ENCODE measurements around the gene B3GLCT. TPM values are rescaled to one million over a fixed set of nuclear protein-coding genes. Genes with fewer than 3 reads are reported as not detected.

Gene B3GLCT
- total RNA-seq, 1 experiment from 2014 or later, result 1.1 TPM

GRCh38 chr13:31162151-31163008, 37.4 kb upstream of the B3GLCT start:
- Histone ChIP-seq H3K4me2 (ENCODE audit: low read depth, low read length, poor library complexity, severe bottlenecking) (peak overlapping the region; percentile 86), H3K79me2 (ENCODE audit: low read length) (peaks cover 44% of the 10 kb centered on the region)

GRCh38 chr13:31166591-31166990, 33.2 kb upstream of the B3GLCT start:
- H3K79me2 ChIP-seq (ENCODE audit: low read length), result peaks cover 2% of the 10 kb centered on the region
- no peaks in the 10 kb centered on the region for H3K27me3 ChIP-seq (ENCODE audit: low read length)
- H3K9me3 ChIP-seq (ENCODE audit: low read length), result no peaks in the 10 kb centered on the region
- H2AFZ ChIP-seq (ENCODE audit: low read length), result no peak overlapping the region
- no peak overlapping the region for H3K9ac ChIP-seq (ENCODE audit: low read length)
- H3K4me3 ChIP-seq (ENCODE audit: low read length), result no peak overlapping the region
- no peaks in the 10 kb centered on the region for H3K9me2 ChIP-seq (replicated peaks; ENCODE audit: insufficient read depth, low read length)
- H3K4me2 ChIP-seq (ENCODE audit: low read depth, low read length, poor library complexity, severe bottlenecking), result no peak overlapping the region
- peaks cover 11% of the 10 kb centered on the region for H3K4me1 ChIP-seq (ENCODE audit: low read length)
- DNase-seq, result no peak
- no peak overlapping the region for H3K27ac ChIP-seq (ENCODE audit: low read length)
- no peaks in the 10 kb centered on the region for H4K20me1 ChIP-seq (ENCODE audit: insufficient read depth, low read depth, low read length)
- H3K36me3 ChIP-seq (ENCODE audit: insufficient read depth, low read length), result no peaks in the 10 kb centered on the region

More at GRCh38 chr13:31162151-31163008, 37.4 kb upstream of the B3GLCT start:
- Histone ChIP-seq H3K4me3 (ENCODE audit: low read length) (peak overlapping the region; percentile 94), H3K27me3 (ENCODE audit: low read length) (no peaks in the 10 kb centered on the region), H3K9me2 (replicated peaks; ENCODE audit: insufficient read depth, low read length) (no peaks in the 10 kb centered on the region), H3K27ac (ENCODE audit: low read length) (peak overlapping the region; percentile 54; the same call in 1 of the 2 replicates), H3K9me3 (ENCODE audit: low read length) (no peaks in the 10 kb centered on the region), H3K36me3 (ENCODE audit: insufficient read depth, low read length) (peaks cover 13% of the 10 kb centered on the region; the same call in 1 of the 2 replicates), H3K9ac (ENCODE audit: low read length) (peak overlapping the region; percentile 73), H4K20me1 (ENCODE audit: insufficient read depth, low read depth, low read length) (peaks cover 10% of the 10 kb centered on the region), H3K4me1 (ENCODE audit: low read length) (peaks cover 28% of the 10 kb centered on the region), H2AFZ (ENCODE audit: low read length) (peak overlapping the region; percentile 93)
- DNase-seq, result peak; percentile 98

DNA sequence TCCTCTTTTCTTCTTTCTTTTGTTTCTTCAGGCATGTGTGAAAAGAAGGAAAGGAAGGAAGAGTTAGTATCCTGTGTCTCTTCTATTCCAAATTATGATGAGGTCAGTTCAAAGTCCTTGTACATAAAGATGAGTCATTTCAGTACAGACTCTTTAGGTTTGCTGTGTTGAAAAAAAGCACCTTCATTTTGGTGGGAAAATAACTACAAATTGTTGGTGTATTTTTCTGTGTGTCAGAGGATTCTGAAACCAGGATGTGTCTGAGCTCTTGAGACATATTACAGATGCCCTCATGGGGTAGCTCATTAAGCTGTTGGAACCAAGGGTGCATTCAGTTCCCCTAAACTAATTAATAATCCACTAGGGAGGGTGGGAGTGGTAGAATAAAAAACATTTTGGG, 32.3 kb upstream of the B3GLCT start:
- Histone ChIP-seq H3K4me2 (ENCODE audit: low read depth, low read length, poor library complexity, severe bottlenecking) (no peak overlapping the region), H3K27me3 (ENCODE audit: low read length) (no peaks in the 10 kb centered on the region), H3K9ac (ENCODE audit: low read length) (no peak overlapping the region), H3K36me3 (ENCODE audit: insufficient read depth, low read length) (no peaks in the 10 kb centered on the region), H3K9me3 (ENCODE audit: low read length) (no peaks in the 10 kb centered on the region), H2AFZ (ENCODE audit: low read length) (no peak overlapping the region), H3K9me2 (replicated peaks; ENCODE audit: insufficient read depth, low read length) (no peaks in the 10 kb centered on the region), H4K20me1 (ENCODE audit: insufficient read depth, low read depth, low read length) (no peaks in the 10 kb centered on the region), H3K79me2 (ENCODE audit: low read length) (no peaks in the 10 kb centered on the region), H3K4me3 (ENCODE audit: low read length) (no peak overlapping the region), H3K27ac (ENCODE audit: low read length) (no peak overlapping the region), H3K4me1 (ENCODE audit: low read length) (peaks cover 10% of the 10 kb centered on the region)
- DNase-seq, result no peak

- H3K27ac ChIP-seq (ENCODE audit: low read length), result no peak overlapping the region
- H3K4me1 ChIP-seq (ENCODE audit: low read length), result peaks cover 3% of the 10 kb centered on the region
- H3K27me3 ChIP-seq (ENCODE audit: low read length), result no peaks in the 10 kb centered on the region
- no peaks in the 10 kb centered on the region for H4K20me1 ChIP-seq (ENCODE audit: insufficient read depth, low read depth, low read length)
- no peaks in the 10 kb centered on the region for H3K9me3 ChIP-seq (ENCODE audit: low read length)
- no peak overlapping the region for H3K4me2 ChIP-seq (ENCODE audit: low read depth, low read length, poor library complexity, severe bottlenecking)
- H3K4me3 ChIP-seq (ENCODE audit: low read length), result no peak overlapping the region
- no peaks in the 10 kb centered on the region for H3K79me2 ChIP-seq (ENCODE audit: low read length)
- H3K36me3 ChIP-seq (ENCODE audit: insufficient read depth, low read length), result no peaks in the 10 kb centered on the region
- DNase-seq, result no peak
- H3K9me2 ChIP-seq (replicated peaks; ENCODE audit: insufficient read depth, low read length), result no peaks in the 10 kb centered on the region
- H3K9ac ChIP-seq (ENCODE audit: low read length), result no peak overlapping the region
- no peak overlapping the region for H2AFZ ChIP-seq (ENCODE audit: low read length)
These were observed 31.6 kb upstream of the B3GLCT start for GRCh38 chr13:31168166-31168565.

GRCh38 chr13:31168736-31169135, 31.0 kb upstream of the B3GLCT start:
- no peak for DNase-seq
- Histone ChIP-seq H3K9me3 (ENCODE audit: low read length) (no peaks in the 10 kb centered on the region), H3K79me2 (ENCODE audit: low read length) (no peaks in the 10 kb centered on the region)

DNA sequence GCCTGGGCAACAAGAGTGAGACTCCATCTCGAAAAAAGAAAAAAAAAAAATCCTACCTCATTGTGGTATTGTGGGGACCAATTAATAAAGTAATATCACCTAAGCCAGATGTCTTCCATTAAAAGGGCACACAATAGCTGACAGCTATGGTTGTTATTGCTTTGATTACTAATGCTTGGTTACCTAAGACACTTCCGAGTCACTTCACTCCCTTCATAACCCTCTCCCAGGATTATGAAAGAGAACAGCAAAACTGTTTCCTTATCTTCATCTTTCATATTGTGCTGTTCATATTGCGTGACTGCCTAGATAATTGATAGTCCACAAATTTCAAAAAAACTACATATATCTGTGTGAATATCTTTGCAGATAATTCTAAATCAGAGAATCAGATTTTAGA, 27.8 kb upstream of the B3GLCT start:
- H3K27ac ChIP-seq (ENCODE audit: low read length), result no peak overlapping the region
- H2AFZ ChIP-seq (ENCODE audit: low read length), result no peak overlapping the region
- H3K36me3 ChIP-seq (ENCODE audit: insufficient read depth, low read length), result no peaks in the 10 kb centered on the region
- H4K20me1 ChIP-seq (ENCODE audit: insufficient read depth, low read depth, low read length), result no peaks in the 10 kb centered on the region
- no peaks in the 10 kb centered on the region for H3K9me2 ChIP-seq (replicated peaks; ENCODE audit: insufficient read depth, low read length)
- H3K79me2 ChIP-seq (ENCODE audit: low read length), result no peaks in the 10 kb centered on the region
- H3K9ac ChIP-seq (ENCODE audit: low read length), result no peak overlapping the region
- H3K9me3 ChIP-seq (ENCODE audit: low read length), result no peaks in the 10 kb centered on the region
- H3K4me2 ChIP-seq (ENCODE audit: low read depth, low read length, poor library complexity, severe bottlenecking), result no peak overlapping the region
- H3K27me3 ChIP-seq (ENCODE audit: low read length), result no peaks in the 10 kb centered on the region
- no peaks in the 10 kb centered on the region for H3K4me1 ChIP-seq (ENCODE audit: low read length)
- no peak overlapping the region for H3K4me3 ChIP-seq (ENCODE audit: low read length)
- no peak for DNase-seq

More at GRCh38 chr13:31168736-31169135, 31.0 kb upstream of the B3GLCT start:
- no peak overlapping the region for H3K27ac ChIP-seq (ENCODE audit: low read length)
- no peaks in the 10 kb centered on the region for H3K9me2 ChIP-seq (replicated peaks; ENCODE audit: insufficient read depth, low read length)
- no peak overlapping the region for H2AFZ ChIP-seq (ENCODE audit: low read length)
- no peaks in the 10 kb centered on the region for H3K36me3 ChIP-seq (ENCODE audit: insufficient read depth, low read length)
- H3K4me2 ChIP-seq (ENCODE audit: low read depth, low read length, poor library complexity, severe bottlenecking), result no peak overlapping the region
- no peaks in the 10 kb centered on the region for H4K20me1 ChIP-seq (ENCODE audit: insufficient read depth, low read depth, low read length)
- no peaks in the 10 kb centered on the region for H3K4me1 ChIP-seq (ENCODE audit: low read length)
- no peaks in the 10 kb centered on the region for H3K27me3 ChIP-seq (ENCODE audit: low read length)
- no peak overlapping the region for H3K4me3 ChIP-seq (ENCODE audit: low read length)
- no peak overlapping the region for H3K9ac ChIP-seq (ENCODE audit: low read length)

DNA sequence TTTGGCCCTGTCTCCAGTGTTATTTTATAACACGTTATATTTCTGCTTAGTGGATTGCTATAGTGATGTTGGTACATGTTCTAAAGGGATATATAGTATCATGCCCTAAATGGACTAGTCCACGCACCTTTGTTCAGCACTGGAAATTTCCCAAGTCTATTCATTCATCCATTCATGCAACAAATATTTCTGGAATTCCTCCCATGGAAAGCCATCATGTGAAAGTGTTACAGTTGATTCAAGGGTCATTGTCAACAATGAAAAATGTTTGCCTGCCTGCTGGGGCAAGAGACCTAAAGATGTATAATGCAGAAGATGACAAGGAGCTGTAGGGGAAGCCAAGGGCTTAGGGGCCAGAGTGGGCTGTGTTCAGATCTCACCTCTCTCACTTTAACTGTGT, 27.2 kb upstream of the B3GLCT start:
- DNase-seq, result no peak
- H3K36me3 ChIP-seq (ENCODE audit: insufficient read depth, low read length), result no peaks in the 10 kb centered on the region
- no peak overlapping the region for H3K9ac ChIP-seq (ENCODE audit: low read length)
- no peaks in the 10 kb centered on the region for H3K9me2 ChIP-seq (replicated peaks; ENCODE audit: insufficient read depth, low read length)
- no peak overlapping the region for H2AFZ ChIP-seq (ENCODE audit: low read length)
- H3K4me1 ChIP-seq (ENCODE audit: low read length), result no peaks in the 10 kb centered on the region
- H3K27ac ChIP-seq (ENCODE audit: low read length), result no peak overlapping the region
- H3K4me3 ChIP-seq (ENCODE audit: low read length), result no peak overlapping the region
- no peaks in the 10 kb centered on the region for H3K9me3 ChIP-seq (ENCODE audit: low read length)
- H3K4me2 ChIP-seq (ENCODE audit: low read depth, low read length, poor library complexity, severe bottlenecking), result no peak overlapping the region
- H4K20me1 ChIP-seq (ENCODE audit: insufficient read depth, low read depth, low read length), result no peaks in the 10 kb centered on the region
- no peaks in the 10 kb centered on the region for H3K27me3 ChIP-seq (ENCODE audit: low read length)
- no peaks in the 10 kb centered on the region for H3K79me2 ChIP-seq (ENCODE audit: low read length)

DNA sequence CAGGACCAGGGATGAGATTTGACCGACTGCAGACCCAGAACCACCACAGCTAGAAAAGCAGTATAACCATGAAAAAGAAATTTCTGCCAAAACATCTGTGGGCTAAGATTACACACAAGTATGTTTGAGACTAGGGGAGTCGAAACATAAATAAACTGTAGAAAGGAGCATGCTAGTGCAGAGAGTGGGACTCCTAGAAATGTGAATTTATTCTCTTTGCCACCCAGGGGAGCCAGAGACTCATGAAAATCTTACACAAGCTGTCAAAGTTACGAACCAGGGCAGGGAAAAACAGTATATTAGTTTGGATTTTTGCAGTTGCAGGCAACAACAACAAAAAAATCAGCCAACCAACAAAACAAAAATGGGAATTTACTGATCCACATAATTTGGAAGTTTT, 25.8 kb upstream of the B3GLCT start:
- Histone ChIP-seq H3K4me2 (ENCODE audit: low read depth, low read length, poor library complexity, severe bottlenecking) (no peak overlapping the region), H3K27ac (ENCODE audit: low read length) (no peak overlapping the region), H4K20me1 (ENCODE audit: insufficient read depth, low read depth, low read length) (no peaks in the 10 kb centered on the region), H3K4me1 (ENCODE audit: low read length) (no peaks in the 10 kb centered on the region), H3K27me3 (ENCODE audit: low read length) (no peaks in the 10 kb centered on the region), H3K36me3 (ENCODE audit: insufficient read depth, low read length) (no peaks in the 10 kb centered on the region), H3K4me3 (ENCODE audit: low read length) (no peak overlapping the region), H3K79me2 (ENCODE audit: low read length) (no peaks in the 10 kb centered on the region), H2AFZ (ENCODE audit: low read length) (no peak overlapping the region), H3K9me3 (ENCODE audit: low read length) (no peaks in the 10 kb centered on the region), H3K9ac (ENCODE audit: low read length) (no peak overlapping the region), H3K9me2 (replicated peaks; ENCODE audit: insufficient read depth, low read length) (no peaks in the 10 kb centered on the region)
- DNase-seq, result no peak
